ENCODE measurements around the gene ERGIC1.
A peak's percentile ranks its signal among the peaks of the same experiment; 100 is the strongest.
"Not testable (repeated sequence)": the region's sequence is repeated elsewhere in the genome, so short reads cannot be mapped to it uniquely, and the experiment has no call there.

Gene ERGIC1

DNA sequence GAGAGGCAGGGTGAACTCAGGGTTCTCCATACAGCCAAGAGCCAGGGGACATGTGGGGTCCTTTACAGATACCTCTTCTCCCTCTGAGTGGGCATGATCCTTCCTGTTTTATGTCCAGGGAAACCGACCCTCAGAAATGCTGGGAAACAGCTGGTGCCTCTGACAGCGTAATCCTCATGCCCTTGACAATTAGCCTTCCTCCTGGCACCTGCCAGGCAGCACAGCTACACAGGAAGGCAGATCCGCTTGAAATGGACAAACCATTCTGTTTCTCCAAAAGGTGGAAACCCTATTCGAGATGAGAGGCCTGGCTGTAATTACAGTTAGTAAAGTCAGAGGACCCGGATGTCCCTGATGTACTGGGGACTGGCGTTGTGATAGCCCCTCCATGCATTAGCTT is 7.2 kb downstream of the ERGIC1 start:
- Mint-ChIP-seq H3K9me3 (no peaks in the 10 kb centered on the region), H3K4me1 (peaks cover 43% of the 10 kb centered on the region), H3K36me3 (peaks cover 12% of the 10 kb centered on the region), H3K27me3 (no peaks in the 10 kb centered on the region), H3K27ac (peak overlapping the region; percentile 30), H3K4me3 (no peak overlapping the region)
- ATAC-seq (ENCODE audit: low read depth) (no peak), DNase-seq (ENCODE audit: low spot score in 2 of 2) (no peak)

DNA sequence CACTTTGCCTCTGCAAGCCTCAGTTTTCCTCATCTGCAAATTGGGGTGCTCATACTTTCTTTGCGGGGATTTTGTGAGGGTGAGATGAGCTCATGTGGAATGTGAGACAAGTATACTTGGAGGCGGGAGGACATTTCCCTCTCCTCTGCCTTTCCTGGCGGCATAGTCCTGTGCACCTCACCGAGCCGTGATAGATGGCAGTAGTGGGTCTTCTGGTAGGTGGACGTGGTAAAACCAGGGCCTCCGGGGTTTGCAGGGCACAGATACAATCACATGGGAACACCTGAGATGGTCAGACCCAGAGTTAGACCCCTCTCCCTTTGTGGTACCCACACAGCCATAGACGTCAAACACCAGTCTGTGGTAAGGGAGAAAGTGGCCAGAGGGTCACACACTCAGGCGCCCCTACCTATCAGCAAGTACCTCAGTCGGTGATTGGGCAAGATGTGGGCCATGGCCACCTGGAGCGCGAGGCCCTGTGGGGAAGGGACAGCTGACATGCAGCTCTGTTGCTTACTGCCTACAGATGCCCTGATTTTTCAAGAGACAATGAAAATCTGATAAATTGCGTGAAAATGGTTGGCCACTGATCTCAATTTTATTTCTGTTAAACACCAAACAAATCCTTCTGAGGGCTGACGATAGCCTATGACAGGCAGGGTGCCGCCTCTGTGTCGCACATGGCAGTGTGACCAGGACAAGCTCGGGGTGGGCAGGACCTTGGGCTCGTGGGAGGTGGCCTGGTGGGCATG is 9.9 kb downstream of the ERGIC1 start:
- DNase-seq (ENCODE audit: low spot score in 2 of 2), result no peak
- H3K27ac Mint-ChIP-seq, result peak overlapping the region; percentile 53
- H3K4me1 Mint-ChIP-seq, result peaks cover 46% of the 10 kb centered on the region
- peaks cover 12% of the 10 kb centered on the region for H3K36me3 Mint-ChIP-seq
- no peak for ATAC-seq (ENCODE audit: low read depth)
- no peaks in the 10 kb centered on the region for H3K27me3 Mint-ChIP-seq
- no peaks in the 10 kb centered on the region for H3K9me3 Mint-ChIP-seq
- H3K4me3 Mint-ChIP-seq, result no peak overlapping the region

DNA sequence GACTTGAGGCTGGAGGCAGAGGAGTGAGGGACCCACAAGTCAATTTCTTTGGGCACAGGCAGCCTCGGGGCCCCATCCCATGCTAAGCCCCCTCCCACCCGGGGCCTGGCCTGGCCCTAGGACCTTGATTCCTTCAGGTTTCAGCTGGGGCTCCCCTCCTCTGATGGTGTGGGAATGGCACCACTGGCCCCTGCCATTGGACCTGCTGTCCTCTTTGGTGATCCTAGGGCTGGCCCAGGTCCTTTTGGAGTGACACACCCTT is 10.5 kb downstream of the ERGIC1 start:
- DNase-seq (ENCODE audit: low spot score in 2 of 2), result no peak
- Mint-ChIP-seq H3K27ac (peak overlapping the region; percentile 53), H3K27me3 (no peaks in the 10 kb centered on the region), H3K4me1 (peaks cover 47% of the 10 kb centered on the region), H3K4me3 (no peak overlapping the region), H3K9me3 (no peaks in the 10 kb centered on the region), H3K36me3 (peaks cover 12% of the 10 kb centered on the region)
- no peak for ATAC-seq (ENCODE audit: low read depth)

DNA sequence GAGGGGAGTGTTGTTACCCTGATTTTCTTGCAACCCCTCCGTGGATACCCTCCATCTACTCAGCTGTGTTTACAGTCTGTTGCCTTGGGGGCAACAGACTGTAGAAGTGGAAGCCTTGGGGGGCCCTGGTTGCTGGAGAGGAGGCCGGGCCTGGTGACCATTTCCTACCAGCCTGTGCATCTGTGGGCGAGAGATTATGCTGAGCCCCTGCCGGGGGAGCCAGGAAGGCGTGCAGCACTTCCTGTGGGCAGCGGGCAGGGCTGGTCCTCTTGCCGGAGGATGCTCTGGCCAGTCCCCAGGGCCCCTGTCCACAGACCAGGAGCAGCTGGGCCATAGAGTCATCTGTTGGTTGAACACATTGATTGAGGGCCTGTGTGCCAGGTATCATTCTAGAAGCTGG is 11.1 kb downstream of the ERGIC1 start:
- Mint-ChIP-seq H3K4me3 (no peak overlapping the region), H3K9me3 (no peaks in the 10 kb centered on the region), H3K27ac (peak overlapping the region; percentile 28), H3K4me1 (peaks cover 48% of the 10 kb centered on the region), H3K27me3 (no peaks in the 10 kb centered on the region), H3K36me3 (peaks cover 11% of the 10 kb centered on the region)
- ATAC-seq (ENCODE audit: low read depth) (no peak), DNase-seq (ENCODE audit: low spot score in 2 of 2) (no peak)

DNA sequence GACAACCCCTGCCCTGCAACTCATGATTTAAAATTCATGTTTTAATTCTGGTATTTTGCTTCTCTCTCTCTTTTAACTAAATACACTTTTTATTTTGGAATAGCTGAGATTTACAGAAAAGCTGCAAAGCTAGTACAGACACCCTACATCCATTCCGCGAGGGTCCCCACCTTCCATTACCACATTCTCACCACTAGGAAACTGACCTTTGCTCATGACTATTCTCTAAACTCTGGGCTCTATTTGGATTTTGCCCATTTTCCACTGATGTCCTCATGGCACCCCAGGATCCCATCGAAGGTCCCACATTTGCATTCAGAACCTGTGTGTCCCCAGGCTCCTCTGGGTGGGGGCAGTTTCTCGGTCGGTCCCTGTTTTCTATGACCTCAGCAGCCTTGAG is 11.5 kb downstream of the ERGIC1 start:
- DNase-seq (ENCODE audit: low spot score in 2 of 2) (no peak), ATAC-seq (ENCODE audit: low read depth) (no peak)
- Mint-ChIP-seq H3K4me3 (no peak overlapping the region), H3K27me3 (no peaks in the 10 kb centered on the region), H3K4me1 (peaks cover 52% of the 10 kb centered on the region), H3K27ac (no peak overlapping the region), H3K36me3 (peaks cover 11% of the 10 kb centered on the region), H3K9me3 (no peaks in the 10 kb centered on the region)

DNA sequence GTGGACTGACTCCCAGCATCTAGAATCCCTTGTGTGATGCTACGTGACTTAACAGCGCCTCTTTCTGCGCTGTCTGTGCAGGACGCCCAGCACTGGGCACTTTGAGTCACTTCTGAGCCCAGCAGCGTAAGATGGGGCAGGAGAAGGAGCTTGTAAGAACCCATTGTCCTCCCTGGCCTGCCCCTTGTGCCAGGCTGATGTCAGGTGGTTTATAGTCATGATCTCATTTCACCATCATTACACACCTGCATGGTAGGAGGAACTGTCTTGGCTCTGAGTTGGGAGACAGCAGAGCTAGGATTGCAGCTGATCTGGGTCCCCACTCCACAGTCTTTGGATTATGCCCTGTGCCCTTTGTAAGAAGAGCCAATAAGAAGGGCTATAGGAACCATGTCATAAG is 12.2 kb downstream of the ERGIC1 start:
- H3K9me3 Mint-ChIP-seq, result no peaks in the 10 kb centered on the region
- peaks cover 11% of the 10 kb centered on the region for H3K36me3 Mint-ChIP-seq
- no peak overlapping the region for H3K4me3 Mint-ChIP-seq
- DNase-seq (ENCODE audit: low spot score in 2 of 2) (no peak), ATAC-seq (ENCODE audit: low read depth) (no peak)
- H3K27me3 Mint-ChIP-seq, result no peaks in the 10 kb centered on the region
- H3K27ac Mint-ChIP-seq, result peak overlapping the region; percentile 77
- peaks cover 52% of the 10 kb centered on the region for H3K4me1 Mint-ChIP-seq

GRCh38 chr5:172846677-172847076 is 12.6 kb downstream of the ERGIC1 start:
- ATAC-seq (ENCODE audit: low read depth), result no peak
- H3K36me3 Mint-ChIP-seq, result peaks cover 11% of the 10 kb centered on the region

GRCh38 chr5:172847584-172847983 is 13.5 kb downstream of the ERGIC1 start:
- H3K36me3 Mint-ChIP-seq; H3K9me3 Mint-ChIP-seq; ATAC-seq (ENCODE audit: low read depth); DNase-seq (ENCODE audit: low spot score in 2 of 2); H3K27me3 Mint-ChIP-seq: not testable (repeated sequence)
- Mint-ChIP-seq H3K27ac (peak overlapping the region; percentile 98), H3K4me3 (peak overlapping the region; percentile 44), H3K4me1 (peaks cover 60% of the 10 kb centered on the region)

More at GRCh38 chr5:172846677-172847076, 12.6 kb downstream of the ERGIC1 start:
- peak overlapping the region; percentile 77 for H3K27ac Mint-ChIP-seq
- no peaks in the 10 kb centered on the region for H3K27me3 Mint-ChIP-seq
- no peak for DNase-seq (ENCODE audit: low spot score in 2 of 2)
- H3K4me3 Mint-ChIP-seq, result no peak overlapping the region
- no peaks in the 10 kb centered on the region for H3K9me3 Mint-ChIP-seq
- peaks cover 55% of the 10 kb centered on the region for H3K4me1 Mint-ChIP-seq

GRCh38 chr5:172848419-172848818 is 14.4 kb downstream of the ERGIC1 start:
- Mint-ChIP-seq H3K27me3 (no peaks in the 10 kb centered on the region), H3K36me3 (peaks cover 5% of the 10 kb centered on the region), H3K9me3 (no peaks in the 10 kb centered on the region), H3K27ac (peak overlapping the region; percentile 98), H3K4me1 (peaks cover 60% of the 10 kb centered on the region), H3K4me3 (peak overlapping the region; percentile 46)
- ATAC-seq (ENCODE audit: low read depth), result no peak
- DNase-seq (ENCODE audit: low spot score in 2 of 2), result no peak

GRCh38 chr5:172849606-172850453 is 15.8 kb downstream of the ERGIC1 start:
- no peaks in the 10 kb centered on the region for H3K27me3 Mint-ChIP-seq
- peaks cover 2% of the 10 kb centered on the region for H3K36me3 Mint-ChIP-seq
- no peaks in the 10 kb centered on the region for H3K9me3 Mint-ChIP-seq
- peak overlapping the region; percentile 80 for H3K4me3 Mint-ChIP-seq
- H3K4me1 Mint-ChIP-seq, result peaks cover 50% of the 10 kb centered on the region
- DNase-seq (ENCODE audit: low spot score in 2 of 2), result peak; percentile 61 to 76
- ATAC-seq (ENCODE audit: low read depth), result peak; percentile 79
- peak overlapping the region; percentile 98 for H3K27ac Mint-ChIP-seq

- peak overlapping the region; percentile 1 for H3K4me3 Mint-ChIP-seq
- H3K4me1 Mint-ChIP-seq, result peaks cover 48% of the 10 kb centered on the region
- H3K27ac Mint-ChIP-seq, result peak overlapping the region; percentile 98
- no peaks in the 10 kb centered on the region for H3K27me3 Mint-ChIP-seq
- no peaks in the 10 kb centered on the region for H3K9me3 Mint-ChIP-seq
- no peak for ATAC-seq (ENCODE audit: low read depth)
- DNase-seq (ENCODE audit: low spot score in 2 of 2), result no peak
- peaks cover 2% of the 10 kb centered on the region for H3K36me3 Mint-ChIP-seq
Measured at GRCh38 chr5:172850454-172850797, 16.4 kb downstream of the ERGIC1 start.

GRCh38 chr5:172851254-172851653 is 17.2 kb downstream of the ERGIC1 start:
- DNase-seq (ENCODE audit: low spot score in 2 of 2); ATAC-seq (ENCODE audit: low read depth); H3K4me3 Mint-ChIP-seq; H3K27me3 Mint-ChIP-seq; H3K36me3 Mint-ChIP-seq; H3K9me3 Mint-ChIP-seq: not testable (repeated sequence)
- Mint-ChIP-seq H3K4me1 (peaks cover 49% of the 10 kb centered on the region), H3K27ac (peak overlapping the region; percentile 88)

DNA sequence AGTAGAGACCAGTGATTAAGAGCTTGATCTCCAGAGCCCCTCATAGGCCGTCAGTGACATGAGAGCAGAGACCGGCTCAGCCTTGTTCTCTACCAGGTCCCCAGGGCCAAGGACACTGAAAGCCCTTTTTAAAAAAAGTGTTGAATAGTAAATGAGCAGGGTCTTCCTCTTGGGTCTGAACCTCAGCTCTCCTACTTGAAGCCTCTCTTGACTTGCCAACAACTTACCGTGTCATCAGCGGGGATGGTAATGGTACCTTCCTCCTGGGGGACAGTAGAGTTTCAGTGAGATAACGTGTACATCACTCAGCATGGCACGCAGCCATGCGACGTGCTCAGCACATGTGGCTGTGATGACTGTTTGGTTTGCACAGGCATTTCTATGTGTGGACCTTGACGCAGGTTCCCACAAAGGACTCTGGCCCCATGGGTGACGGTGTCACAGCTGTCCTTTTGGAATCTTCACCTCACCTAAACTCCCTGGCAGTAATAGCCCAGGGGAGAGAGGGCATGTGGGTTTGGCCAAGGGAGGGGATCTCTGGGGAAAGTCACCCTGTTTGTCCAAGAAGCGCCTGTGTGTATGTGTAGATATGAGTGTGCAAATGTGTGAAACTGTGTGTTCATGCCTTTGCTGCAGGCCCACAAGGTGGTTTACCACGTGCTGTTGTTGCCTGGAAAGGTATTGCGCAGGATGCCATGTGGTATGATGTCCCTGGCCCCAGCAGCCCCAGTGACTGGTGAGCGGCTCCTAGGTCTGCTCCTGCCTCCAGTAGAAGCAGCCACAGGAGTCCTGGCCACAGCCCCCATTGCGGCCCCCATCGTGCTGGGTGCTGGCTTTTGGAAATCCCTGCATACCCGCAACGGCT is 18.7 kb downstream of the ERGIC1 start:
- ATAC-seq (ENCODE audit: low read depth) (no peak), DNase-seq (ENCODE audit: low spot score in 2 of 2) (no peak)
- H3K36me3 Mint-ChIP-seq, result peaks cover 11% of the 10 kb centered on the region
- H3K9me3 Mint-ChIP-seq, result no peaks in the 10 kb centered on the region
- H3K4me3 Mint-ChIP-seq, result no peak overlapping the region
- peak overlapping the region; percentile 88 for H3K27ac Mint-ChIP-seq
- H3K4me1 Mint-ChIP-seq, result peaks cover 50% of the 10 kb centered on the region
- H3K27me3 Mint-ChIP-seq, result no peaks in the 10 kb centered on the region

Measured in memory B cell (primary cell).